Mononuclear cell (primary cell): Measurements from ENCODE around the gene PRAMEF5. TPM values are rescaled to one million over a fixed set of nuclear protein-coding genes. Genes with fewer than 3 reads are reported as not detected.

Source experiments
- total RNA-seq: library from RNA; depleted of rRNA; stranded (reverse); fragments of >200 nt; gene quantifications from one replicate; pipeline ENCODE4 v1.2.3, GENCODE V29; 2012

PRAMEF5 gene
- total RNA-seq, 1 donor: not detected

Other genes with a start within 250 kb of the PRAMEF5 start
- gene PRAMEF27, start 197.6 kb upstream of the PRAMEF5 start, total RNA-seq: not detected
- not detected for gene HNRNPCL3, start 193.4 kb upstream of the PRAMEF5 start, total RNA-seq
- not detected for gene PRAMEF25, start 183.4 kb upstream of the PRAMEF5 start, total RNA-seq
- not detected for gene HNRNPCL2, start 137.3 kb upstream of the PRAMEF5 start, total RNA-seq
- not detected for gene PRAMEF26, start 98.2 kb upstream of the PRAMEF5 start, total RNA-seq
- gene HNRNPCL4, start 88.6 kb upstream of the PRAMEF5 start, total RNA-seq: not detected
- gene PRAMEF9, start 82.3 kb upstream of the PRAMEF5 start, total RNA-seq: not detected
- gene PRAMEF13, start 52.8 kb upstream of the PRAMEF5 start, total RNA-seq: not detected
- not detected for gene PRAMEF18, start 28.0 kb upstream of the PRAMEF5 start, total RNA-seq
- not detected for gene PRAMEF8, start 30.9 kb downstream of the PRAMEF5 start, total RNA-seq
- gene PRAMEF33, start 49.3 kb downstream of the PRAMEF5 start, total RNA-seq: not detected
- gene PRAMEF15, start 61.4 kb downstream of the PRAMEF5 start, total RNA-seq: 0.10 TPM
- not detected for gene PRAMEF14, start 92.9 kb downstream of the PRAMEF5 start, total RNA-seq
- gene PRAMEF19, start 117.7 kb downstream of the PRAMEF5 start, total RNA-seq: not detected
- not detected for gene PRAMEF17, start 135.4 kb downstream of the PRAMEF5 start, total RNA-seq
- not detected for gene PRAMEF20, start 156.3 kb downstream of the PRAMEF5 start, total RNA-seq